ENCODE results near the gene THTPA. TPM values are rescaled to one million over a fixed set of nuclear protein-coding genes. Genes with fewer than 3 reads are reported as not detected.

The THTPA gene
- polyA plus RNA-seq, 3 donors, result 15.3 to 18.2 (median 17.0) TPM

DNA sequence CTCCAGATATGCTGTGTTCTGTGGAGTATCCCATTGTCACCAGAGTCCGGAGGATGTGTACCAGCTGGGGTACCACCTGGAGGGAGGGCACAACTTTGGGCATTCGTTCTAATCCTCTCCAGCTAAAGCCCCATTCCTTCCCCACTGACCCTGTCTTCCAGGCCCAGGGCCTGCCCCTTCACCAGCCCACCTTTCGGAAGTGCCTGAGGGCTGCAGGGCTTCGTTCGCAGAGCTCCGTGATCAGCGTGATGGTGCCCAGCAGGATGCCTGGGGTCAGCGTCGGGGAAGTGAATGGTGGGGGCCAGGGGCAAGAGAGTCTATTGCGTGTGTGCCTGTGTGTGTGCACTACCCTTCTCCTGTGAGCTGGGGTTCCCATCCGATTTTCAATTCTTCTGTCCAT is 9.6 kb downstream of the THTPA start:
- no peak for TF ChIP-seq CTCF (IDR thresholded peaks at IDR 0.05)
- H3K27ac ChIP-seq (ENCODE audit: low read depth in 1 of 2, low read length in 2 of 2), result no peak overlapping the region
- no peaks in the 10 kb centered on the region for H3K27me3 ChIP-seq (ENCODE audit: control insufficient read depth in 2 of 2, insufficient read depth in 2 of 2, low read length in 2 of 2)
- H3K4me3 Mint-ChIP-seq, result no peak overlapping the region
- H3K4me3 ChIP-seq (replicated peaks in 1 of 3; ENCODE audit: low read depth in 2 of 3, low read length in 3 of 3), result no peak overlapping the region
- H3K9me3 ChIP-seq (replicated peaks in 1 of 2; ENCODE audit: control insufficient read depth in 1 of 2, insufficient read depth in 1 of 2, low read length in 2 of 2), result no peaks in the 10 kb centered on the region
- H3K9ac ChIP-seq (ENCODE audit: insufficient read depth, low read length, poor library complexity, severe bottlenecking), result no peak overlapping the region
- H3K36me3 Mint-ChIP-seq, result peaks cover 40 to 54% of the 10 kb centered on the region in 2 donors
- H2AFZ ChIP-seq (ENCODE audit: insufficient read depth, low read depth, low read length, poor library complexity, severe bottlenecking), result no peak overlapping the region
- H3K4me1 Mint-ChIP-seq, result peaks cover 50% of the 10 kb centered on the region
- H3K9me3 Mint-ChIP-seq, result peaks cover 0 to 3% (median 0%) of the 10 kb centered on the region in 7 donors
- H4K20me1 ChIP-seq (ENCODE audit: insufficient read depth, low read length), result peaks cover 25% of the 10 kb centered on the region
- peaks cover 42 to 51% of the 10 kb centered on the region in 2 donors for H3K36me3 ChIP-seq (replicated peaks in 1 of 2; ENCODE audit: control insufficient read depth in 1 of 2, insufficient read depth in 2 of 2, low read length in 2 of 2)
- no peaks in the 10 kb centered on the region for H3K27me3 Mint-ChIP-seq (ENCODE audit: low read depth in 3 of 3)
- H3K27ac Mint-ChIP-seq, result peak overlapping the region in 1 of 7 donors; percentile 45
- intact Hi-C loops (cut with micrococcal nuclease), result loop anchor here in 1 of 2 donors (10.0 kb wide), 1 partner anchor 241 kb away; the partner anchor contains the start of gene PABPN1
- DNase-seq, result no peak
- H3K4me1 ChIP-seq (ENCODE audit: control insufficient read depth in 1 of 2, insufficient read depth in 2 of 2, low read length in 2 of 2), result peaks cover 39 to 55% of the 10 kb centered on the region in 2 donors
- no peak overlapping the region for H3K4me2 ChIP-seq (replicated peaks; ENCODE audit: extremely low read depth, low read length, poor library complexity, severe bottlenecking)
- H3K79me2 ChIP-seq (ENCODE audit: insufficient read depth, low read length), result peaks cover 15% of the 10 kb centered on the region
- WGBS (ENCODE audit: insufficient coverage), result 93% methylated on average over 3 of the region's 11 CpGs

DNA sequence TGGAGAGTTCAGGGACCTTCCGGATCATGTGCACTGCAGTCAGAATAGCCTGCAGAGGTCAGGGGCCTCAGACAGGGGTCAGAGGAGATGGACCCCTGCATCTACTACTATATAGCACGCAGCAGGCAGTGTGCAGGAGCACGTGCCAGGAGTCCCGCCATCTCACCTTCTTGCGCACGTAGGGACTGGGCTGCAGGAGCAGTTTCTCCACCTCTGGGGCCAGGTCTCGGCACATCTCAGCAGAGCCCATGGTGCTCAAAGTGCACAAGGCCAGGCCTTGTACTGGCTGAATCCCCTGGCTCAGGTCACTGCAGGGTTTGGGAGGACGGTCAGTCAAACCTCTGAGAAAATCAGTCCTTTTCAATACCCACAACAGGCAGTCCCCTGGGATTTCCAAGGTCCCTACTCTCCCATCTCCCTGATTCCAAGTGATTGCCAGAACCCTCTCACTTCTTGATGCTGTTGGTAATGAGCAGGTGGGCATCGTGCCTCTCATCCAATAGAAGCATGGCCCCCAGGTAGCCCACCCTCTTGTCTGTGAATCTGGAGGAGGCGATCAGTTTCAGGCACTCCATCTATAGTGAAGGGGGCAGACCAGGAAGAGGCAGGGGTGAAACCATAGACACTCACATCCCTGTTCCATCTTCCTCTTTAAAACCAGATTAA is 10.2 kb downstream of the THTPA start:
- H2AFZ ChIP-seq (ENCODE audit: insufficient read depth, low read depth, low read length, poor library complexity, severe bottlenecking), result no peak overlapping the region
- Mint-ChIP-seq H3K27ac (peak overlapping the region in 4 of 7 donors; percentile 13 to 95 (median 54)), H3K4me3 (peak overlapping the region; percentile 100), H3K36me3 (peaks cover 34 to 48% of the 10 kb centered on the region in 2 donors), H3K4me1 (peaks cover 50% of the 10 kb centered on the region), H3K27me3 (ENCODE audit: low read depth in 3 of 3) (no peaks in the 10 kb centered on the region), H3K9me3 (peaks cover 0 to 3% (median 0%) of the 10 kb centered on the region in 7 donors)
- TF ChIP-seq CTCF (IDR thresholded peaks at IDR 0.05), result no peak
- H4K20me1 ChIP-seq (ENCODE audit: insufficient read depth, low read length), result peaks cover 25% of the 10 kb centered on the region
- H3K79me2 ChIP-seq (ENCODE audit: insufficient read depth, low read length), result peaks cover 15% of the 10 kb centered on the region
- WGBS (ENCODE audit: insufficient coverage), result 95% methylated on average over 7 of the region's 10 CpGs
- peak overlapping the region in 1 of 3 experiments; percentile 94 for H3K4me3 ChIP-seq (replicated peaks in 1 of 3; ENCODE audit: low read depth in 2 of 3, low read length in 3 of 3)
- H3K27ac ChIP-seq (ENCODE audit: low read depth in 1 of 2, low read length in 2 of 2), result peak overlapping the region in 1 of 2 donors; percentile 86
- no peak for DNase-seq
- peaks cover 45 to 61% of the 10 kb centered on the region in 2 donors for H3K4me1 ChIP-seq (ENCODE audit: control insufficient read depth in 1 of 2, insufficient read depth in 2 of 2, low read length in 2 of 2)
- H3K27me3 ChIP-seq (ENCODE audit: control insufficient read depth in 2 of 2, insufficient read depth in 2 of 2, low read length in 2 of 2), result no peaks in the 10 kb centered on the region
- H3K36me3 ChIP-seq (replicated peaks in 1 of 2; ENCODE audit: control insufficient read depth in 1 of 2, insufficient read depth in 2 of 2, low read length in 2 of 2), result peaks cover 37 to 44% of the 10 kb centered on the region in 2 donors
- no peaks in the 10 kb centered on the region for H3K9me3 ChIP-seq (replicated peaks in 1 of 2; ENCODE audit: control insufficient read depth in 1 of 2, insufficient read depth in 1 of 2, low read length in 2 of 2)
- H3K9ac ChIP-seq (ENCODE audit: insufficient read depth, low read length, poor library complexity, severe bottlenecking), result no peak overlapping the region
- H3K4me2 ChIP-seq (replicated peaks; ENCODE audit: extremely low read depth, low read length, poor library complexity, severe bottlenecking), result peak overlapping the region; percentile 97
- intact Hi-C loops (cut with micrococcal nuclease), result loop anchor here in 1 of 2 donors (10.0 kb wide), 1 partner anchor 241 kb away; the partner anchor contains the start of gene PABPN1
